CMK (cell line): Measurements from ENCODE around the gene ZNF107.
"Not testable (repeated sequence)": the region's sequence is repeated elsewhere in the genome, so short reads cannot be mapped to it uniquely, and the experiment has no call there.

Experiments
- DNase-seq: peaks from one replicate; pipeline ENCODE4 v3.0.0-alpha.2; 2010; ENCODE audit warnings: low read depth

The ZNF107 gene

GRCh38 chr7:64736575-64736974, 70.6 kb downstream of the ZNF107 start:
- no peak for DNase-seq

GRCh38 chr7:64738403-64738802, 72.5 kb downstream of the ZNF107 start:
- DNase-seq = not testable (repeated sequence)

- not testable (repeated sequence) for DNase-seq
These were observed 73.0 kb downstream of the ZNF107 start for GRCh38 chr7:64738953-64739352.

- no peak for DNase-seq
These were observed 78.7 kb downstream of the ZNF107 start for GRCh38 chr7:64744680-64745079.

GRCh38 chr7:64747802-64748201, 81.9 kb downstream of the ZNF107 start:
- DNase-seq = no peak

GRCh38 chr7:64753032-64753431, 87.1 kb downstream of the ZNF107 start:
- DNase-seq = no peak

GRCh38 chr7:64755865-64756264, 89.9 kb downstream of the ZNF107 start:
- DNase-seq = no peak

- no peak for DNase-seq
These were observed 92.2 kb downstream of the ZNF107 start for GRCh38 chr7:64758151-64758550.
